Neural progenitor cell (in vitro differentiated cells): Measurements from ENCODE around the gene MPPED1. TPM values are rescaled to one million over a fixed set of nuclear protein-coding genes. Genes with fewer than 3 reads are reported as not detected.

Source experiments
- DNase-seq: peaks from one replicate; pipeline ENCODE4 v3.0.0-alpha.2; 2016; ENCODE audit warnings: low spot score
- H2AFZ ChIP-seq: fragments of 200-600 bp; sonication (generic); replicated peaks from 2 replicates; pipeline ENCODE4 v1.6.1; 2016; ENCODE audit warnings: antibody characterized with exemption
- H3F3A ChIP-seq: fragments of 200-600 bp; sonication (generic); 2 replicates; pipeline ENCODE4 v1.6.1; 2016; ENCODE audit warnings: antibody characterized with exemption, low read depth
- H3K27ac ChIP-seq: fragments of 200-600 bp; sonication (generic); 2 replicates; pipeline ENCODE4 v1.5.1; 2016; ENCODE audit warnings: mild to moderate bottlenecking
- H3K27me3 ChIP-seq: fragments of 200-600 bp; sonication (generic); 2 replicates; pipeline ENCODE4 v1.6.1; 2016; ENCODE audit warnings: mild to moderate bottlenecking, moderate library complexity
- H3K36me3 ChIP-seq: fragments of 200-600 bp; sonication (generic); 2 replicates; pipeline ENCODE4 v1.5.1; 2016
- H3K4me1 ChIP-seq: fragments of 200-600 bp; sonication (generic); 2 replicates; pipeline ENCODE4 v1.6.1; 2016; ENCODE audit warnings: mixed run types
- H3K4me2 ChIP-seq: fragments of 200-600 bp; sonication (generic); 2 replicates; pipeline ENCODE4 v1.6.1; 2016
- H3K4me3 ChIP-seq: fragments of 200-600 bp; sonication (generic); 2 replicates; pipeline ENCODE4 v1.5.1; 2016
- H3K79me2 ChIP-seq: fragments of 200-600 bp; sonication (generic); 2 replicates; pipeline ENCODE4 v1.6.1; 2016; ENCODE audit warnings: low read depth
- H3K9ac ChIP-seq: fragments of 200-600 bp; sonication (generic); 2 replicates; pipeline ENCODE4 v1.6.1; 2016
- H3K9me3 ChIP-seq: fragments of 200-600 bp; sonication (generic); 2 replicates; pipeline ENCODE4 v1.5.1; 2016; ENCODE audit warnings: low read depth
- H4K20me1 ChIP-seq: fragments of 200-600 bp; sonication (generic); 2 replicates; pipeline ENCODE4 v1.6.1; 2016; ENCODE audit warnings: low read depth
- H3K27ac Mint-ChIP-seq: 3 replicates; pipeline ENCODE4 v1.8.0; 2021; ENCODE audit warnings: mixed read lengths
- H3K27me3 Mint-ChIP-seq: 2 replicates; pipeline ENCODE4 v1.8.0; 2022; ENCODE audit warnings: low read depth, mild to moderate bottlenecking, inconsistent platforms, moderate library complexity, mixed read lengths; ENCODE audit not compliant: insufficient read depth
- H3K36me3 Mint-ChIP-seq: 3 replicates; pipeline ENCODE4 v1.8.0; 2021; ENCODE audit warnings: mixed read lengths
- H3K4me1 Mint-ChIP-seq: 3 replicates; pipeline ENCODE4 v1.8.0; 2021; ENCODE audit warnings: mixed read lengths
- H3K4me3 Mint-ChIP-seq: 3 replicates; pipeline ENCODE4 v1.8.0; 2021; ENCODE audit warnings: mild to moderate bottlenecking, moderate library complexity, mixed read lengths
- H3K9me3 Mint-ChIP-seq: 3 replicates; pipeline ENCODE4 v1.8.0; 2020; ENCODE audit warnings: mixed read lengths
- EZH2 ChIP-seq: fragments of 200-600 bp; sonication (generic); IDR thresholded peaks from 2 replicates; pipeline ENCODE4 v1.6.1; 2017; ENCODE audit warnings: antibody characterized with exemption, mild to moderate bottlenecking, moderate library complexity
- EZH2phosphoT487 ChIP-seq: fragments of 200-600 bp; sonication (generic); IDR thresholded peaks from 2 replicates; pipeline ENCODE4 v1.6.1; 2017; ENCODE audit warnings: antibody characterized with exemption
- total RNA-seq: library from RNA; depleted of rRNA; stranded (reverse); fragments of >200 nt; gene quantifications from 2 replicates; pipeline ENCODE4 v1.2.3, GENCODE V29; 2015; ENCODE audit warnings: low replicate concordance
- TF ChIP-seq, protein P1 (sequence below): fragments of 200-600 bp; sonication (generic); IDR thresholded peaks from 2 replicates; pipeline ENCODE4 v1.5.1; 2017; ENCODE audit warnings: antibody characterized with exemption, mild to moderate bottlenecking

The MPPED1 gene
- total RNA-seq, 1 donor from 2014 or later, result 2.0 TPM

DNA sequence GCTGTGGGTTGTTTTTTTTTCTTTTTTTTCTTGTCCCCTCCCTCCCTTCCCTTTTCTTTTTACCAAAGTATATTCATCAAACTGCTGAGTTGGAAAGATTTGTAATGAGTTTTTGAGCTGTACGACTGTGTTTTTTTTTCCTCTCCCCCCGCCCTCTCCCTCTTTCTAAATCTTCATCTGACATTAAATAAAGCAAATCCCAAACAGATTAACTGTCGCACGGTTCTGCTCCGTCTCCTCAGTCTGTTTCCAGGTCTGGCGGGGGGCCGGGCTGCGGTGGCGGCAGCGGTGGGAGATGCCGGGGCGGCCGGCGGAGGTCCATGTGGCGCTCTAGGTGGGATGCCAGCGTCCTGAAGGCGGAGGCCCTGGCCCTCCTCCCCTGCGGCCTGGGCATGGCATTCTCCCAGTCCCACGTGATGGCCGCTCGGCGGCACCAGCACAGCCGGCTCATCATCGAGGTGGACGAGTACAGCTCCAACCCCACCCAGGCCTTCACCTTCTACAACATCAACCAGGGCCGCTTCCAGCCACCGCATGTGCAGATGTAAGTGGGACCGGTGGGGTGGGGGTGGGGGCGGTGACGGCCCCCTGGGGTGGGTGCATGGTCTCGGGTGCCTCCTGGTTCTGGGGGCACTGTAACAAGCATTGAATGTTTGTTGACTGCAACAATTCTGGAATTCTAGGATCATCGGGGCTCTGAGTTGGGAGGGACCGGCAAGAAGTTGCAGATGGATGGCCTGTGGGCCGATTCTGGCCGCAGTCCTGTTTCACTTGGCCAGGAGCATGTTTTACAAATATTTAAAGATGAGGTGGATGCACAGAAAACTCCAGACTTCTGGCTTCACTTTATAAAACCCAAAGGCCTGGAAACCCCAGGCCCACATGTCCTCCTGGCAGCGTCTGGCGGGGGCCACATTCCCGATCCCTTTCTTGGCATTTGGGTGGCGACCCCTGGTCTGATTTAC, 13.1 kb downstream of the MPPED1 start:
- TF ChIP-seq, protein P1, sequence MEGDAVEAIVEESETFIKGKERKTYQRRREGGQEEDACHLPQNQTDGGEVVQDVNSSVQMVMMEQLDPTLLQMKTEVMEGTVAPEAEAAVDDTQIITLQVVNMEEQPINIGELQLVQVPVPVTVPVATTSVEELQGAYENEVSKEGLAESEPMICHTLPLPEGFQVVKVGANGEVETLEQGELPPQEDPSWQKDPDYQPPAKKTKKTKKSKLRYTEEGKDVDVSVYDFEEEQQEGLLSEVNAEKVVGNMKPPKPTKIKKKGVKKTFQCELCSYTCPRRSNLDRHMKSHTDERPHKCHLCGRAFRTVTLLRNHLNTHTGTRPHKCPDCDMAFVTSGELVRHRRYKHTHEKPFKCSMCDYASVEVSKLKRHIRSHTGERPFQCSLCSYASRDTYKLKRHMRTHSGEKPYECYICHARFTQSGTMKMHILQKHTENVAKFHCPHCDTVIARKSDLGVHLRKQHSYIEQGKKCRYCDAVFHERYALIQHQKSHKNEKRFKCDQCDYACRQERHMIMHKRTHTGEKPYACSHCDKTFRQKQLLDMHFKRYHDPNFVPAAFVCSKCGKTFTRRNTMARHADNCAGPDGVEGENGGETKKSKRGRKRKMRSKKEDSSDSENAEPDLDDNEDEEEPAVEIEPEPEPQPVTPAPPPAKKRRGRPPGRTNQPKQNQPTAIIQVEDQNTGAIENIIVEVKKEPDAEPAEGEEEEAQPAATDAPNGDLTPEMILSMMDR, result no peak
- TF ChIP-seq EZH2, result no peak
- TF ChIP-seq EZH2phosphoT487, result no peak
- Histone ChIP-seq H3K4me3 (no peak overlapping the region), H3K27me3 (no peaks in the 10 kb centered on the region), H3K9me3 (no peaks in the 10 kb centered on the region), H3F3A (no peaks in the 10 kb centered on the region), H4K20me1 (no peaks in the 10 kb centered on the region), H3K36me3 (no peaks in the 10 kb centered on the region), H2AFZ (peak overlapping the region; percentile 34), H3K9ac (no peak overlapping the region), H3K27ac (no peak overlapping the region), H3K4me1 (peaks cover 36% of the 10 kb centered on the region), H3K4me2 (no peak overlapping the region), H3K79me2 (no peaks in the 10 kb centered on the region)
- Mint-ChIP-seq H3K27ac (no peak overlapping the region), H3K4me3 (no peak overlapping the region), H3K9me3 (no peaks in the 10 kb centered on the region), H3K36me3 (no peaks in the 10 kb centered on the region), H3K27me3 (peaks cover 7% of the 10 kb centered on the region), H3K4me1 (peaks cover 15% of the 10 kb centered on the region)
- DNase-seq, result no peak

DNA sequence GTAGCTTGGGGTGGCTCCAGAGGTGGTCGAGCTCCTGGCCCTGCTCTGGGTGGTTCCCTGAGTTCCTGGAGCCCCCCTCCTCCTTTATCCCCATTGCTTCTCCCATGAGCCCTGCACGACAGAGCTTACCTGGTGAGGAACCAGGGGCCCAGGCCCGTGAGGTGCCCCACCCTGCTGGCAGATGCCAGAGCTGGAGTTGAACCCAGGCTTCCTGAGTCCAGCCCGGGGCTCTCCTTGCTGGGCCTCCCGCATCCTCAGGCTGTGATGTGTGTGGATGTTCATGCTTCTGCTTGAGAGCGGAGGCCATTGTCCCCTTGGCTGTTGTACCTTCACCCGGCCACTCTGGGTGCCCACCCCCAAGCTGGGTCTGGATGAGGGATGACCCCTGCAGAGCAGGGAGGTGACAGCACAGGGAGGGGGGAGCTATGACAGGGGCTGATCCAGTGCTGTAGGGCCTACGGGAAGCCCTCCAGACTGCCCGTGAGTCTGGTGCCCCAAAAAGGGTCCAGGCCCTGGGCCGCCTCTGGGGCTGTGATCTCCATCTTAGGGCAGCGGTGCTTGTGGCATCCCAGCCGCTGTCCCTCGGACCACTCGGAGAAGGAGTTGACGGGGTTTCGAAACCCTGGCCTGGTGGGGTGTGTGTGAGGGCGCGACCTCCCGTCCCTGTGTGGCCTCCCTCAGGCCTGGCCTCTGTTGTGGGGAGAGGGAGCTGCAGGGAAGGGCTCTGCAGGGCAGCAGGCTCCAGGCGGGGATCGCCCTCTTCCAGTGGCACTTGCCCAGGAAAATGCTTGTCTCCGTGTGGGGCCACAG, 14.4 kb downstream of the MPPED1 start:
- Mint-ChIP-seq H3K27ac (peak overlapping the region; percentile 47), H3K27me3 (peaks cover 10% of the 10 kb centered on the region), H3K36me3 (no peaks in the 10 kb centered on the region), H3K4me1 (peaks cover 15% of the 10 kb centered on the region), H3K9me3 (no peaks in the 10 kb centered on the region), H3K4me3 (no peak overlapping the region)
- Histone ChIP-seq H3K27me3 (peaks cover under 1% of the 10 kb centered on the region), H3K36me3 (no peaks in the 10 kb centered on the region), H3K79me2 (no peaks in the 10 kb centered on the region), H2AFZ (no peak overlapping the region), H3K27ac (no peak overlapping the region), H3K4me2 (no peak overlapping the region), H3K4me1 (peaks cover 36% of the 10 kb centered on the region), H3F3A (no peaks in the 10 kb centered on the region), H4K20me1 (no peaks in the 10 kb centered on the region), H3K4me3 (no peak overlapping the region), H3K9me3 (no peaks in the 10 kb centered on the region), H3K9ac (no peak overlapping the region)
- no peak for TF ChIP-seq EZH2
- TF ChIP-seq, protein P1, result no peak
- no peak for TF ChIP-seq EZH2phosphoT487
- DNase-seq, result no peak

DNA sequence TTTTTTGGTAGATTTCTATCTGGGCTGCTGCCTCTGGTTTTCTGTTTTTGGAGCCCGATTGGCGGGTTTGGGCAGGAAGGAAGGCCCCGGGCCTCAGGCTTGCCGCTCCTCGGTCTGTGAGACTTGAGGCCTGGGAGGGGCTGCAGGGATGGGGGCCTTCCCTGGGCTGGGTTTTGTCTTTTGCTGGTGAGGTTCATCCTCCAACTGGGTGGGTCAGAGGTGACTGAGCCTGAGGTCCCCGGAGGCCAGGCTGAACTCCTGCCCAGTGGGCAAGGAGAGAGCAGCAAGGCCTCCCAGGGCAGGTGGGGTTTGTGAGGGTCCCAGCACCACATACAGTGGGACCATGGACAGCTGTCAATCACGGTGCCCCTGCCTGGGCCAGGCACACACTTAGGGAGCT, 15.0 kb downstream of the MPPED1 start:
- Histone ChIP-seq H3K4me1 (peaks cover 36% of the 10 kb centered on the region), H3K79me2 (no peaks in the 10 kb centered on the region), H3K9ac (no peak overlapping the region), H3K27ac (no peak overlapping the region), H2AFZ (no peak overlapping the region), H3K36me3 (no peaks in the 10 kb centered on the region), H3K4me3 (no peak overlapping the region), H3F3A (no peaks in the 10 kb centered on the region), H3K4me2 (no peak overlapping the region), H3K9me3 (no peaks in the 10 kb centered on the region), H4K20me1 (no peaks in the 10 kb centered on the region), H3K27me3 (peaks cover 7% of the 10 kb centered on the region)
- TF ChIP-seq EZH2phosphoT487 (no peak), EZH2 (no peak)
- TF ChIP-seq, protein P1, result no peak
- Mint-ChIP-seq H3K27ac (peak overlapping the region; percentile 47), H3K4me1 (peaks cover 15% of the 10 kb centered on the region), H3K36me3 (no peaks in the 10 kb centered on the region), H3K4me3 (no peak overlapping the region), H3K9me3 (no peaks in the 10 kb centered on the region), H3K27me3 (peaks cover 10% of the 10 kb centered on the region)
- peak; percentile 37 for DNase-seq
